Astrocyte (in vitro differentiated cells and primary cell): Measurements from ENCODE around the gene FLOT2. TPM values are rescaled to one million over a fixed set of nuclear protein-coding genes. Genes with fewer than 3 reads are reported as not detected.

Source experiments
- DNase-seq: peaks from one replicate; pipeline ENCODE4 v3.0.0-alpha.2; 2010; ENCODE audit warnings: low read depth
- FAIRE-seq: peaks from 2 replicates; lab custom pipeline; 2011; peaks lifted over from hg19 to GRCh38; lab: Jason Lieb, UNC
- H2AFZ ChIP-seq: 2 replicates; pipeline ENCODE4 v1.6.0; 2012; ENCODE audit warnings: low read depth, low read length, inconsistent platforms
- H3K27ac ChIP-seq: 2 replicates; pipeline ENCODE4 v1.5.1; 2011; ENCODE audit warnings: low read depth, low read length, inconsistent platforms
- H3K27me3 ChIP-seq: 2 replicates; pipeline ENCODE4 v1.6.0; 2011; ENCODE audit warnings: low read length, inconsistent platforms; ENCODE audit not compliant: insufficient read depth
- H3K36me3 ChIP-seq: 2 replicates; pipeline ENCODE4 v1.5.1; 2011; ENCODE audit warnings: low read length, inconsistent platforms; ENCODE audit not compliant: insufficient read depth
- H3K4me1 ChIP-seq: 2 replicates; pipeline ENCODE4 v1.5.1; 2011; ENCODE audit warnings: low read length, inconsistent platforms; ENCODE audit not compliant: insufficient read depth
- H3K4me2 ChIP-seq: 2 replicates; pipeline ENCODE4 v1.6.0; 2012; ENCODE audit warnings: low read length, inconsistent platforms
- H3K4me3 ChIP-seq: 2 replicates; pipeline ENCODE4 v1.5.1; 2011; ENCODE audit warnings: low read depth, mild to moderate bottlenecking, low read length, inconsistent platforms; ENCODE audit not compliant: insufficient read depth
- H3K79me2 ChIP-seq: 2 replicates; pipeline ENCODE4 v1.6.0; 2012; ENCODE audit warnings: mild to moderate bottlenecking, low read length, inconsistent platforms; ENCODE audit not compliant: insufficient read depth
- H3K9ac ChIP-seq: 2 replicates; pipeline ENCODE4 v1.6.0; 2012; ENCODE audit warnings: mild to moderate bottlenecking, low read length, inconsistent platforms
- H3K9me3 ChIP-seq: 2 replicates; pipeline ENCODE4 v1.5.1; 2012; ENCODE audit warnings: low read depth, mild to moderate bottlenecking, low read length, inconsistent platforms; ENCODE audit not compliant: insufficient read depth
- H4K20me1 ChIP-seq: 2 replicates; pipeline ENCODE4 v1.6.0; 2012; ENCODE audit warnings: low read length, inconsistent platforms; ENCODE audit not compliant: insufficient read depth
- H3K27ac Mint-ChIP-seq: one replicate; pipeline ENCODE4 v1.8.0; 2021; ENCODE audit warnings: mild to moderate bottlenecking, mixed read lengths; ENCODE audit not compliant: unreplicated experiment
- H3K27me3 Mint-ChIP-seq: one replicate; pipeline ENCODE4 v1.8.0; 2021; ENCODE audit warnings: low read depth, mixed read lengths; ENCODE audit not compliant: unreplicated experiment
- H3K36me3 Mint-ChIP-seq: one replicate; pipeline ENCODE4 v1.8.0; 2021; ENCODE audit warnings: low read depth, mixed read lengths; ENCODE audit not compliant: unreplicated experiment
- H3K4me1 Mint-ChIP-seq: one replicate; pipeline ENCODE4 v1.8.0; 2021; ENCODE audit warnings: low read depth, mixed read lengths; ENCODE audit not compliant: unreplicated experiment
- H3K4me3 Mint-ChIP-seq: one replicate; pipeline ENCODE4 v1.8.0; 2021; ENCODE audit warnings: mild to moderate bottlenecking, moderate library complexity, mixed read lengths; ENCODE audit not compliant: unreplicated experiment
- H3K9me3 Mint-ChIP-seq: one replicate; pipeline ENCODE4 v1.8.0; 2021; ENCODE audit warnings: mild to moderate bottlenecking, mixed read lengths; ENCODE audit not compliant: unreplicated experiment
- CTCF ChIP-seq: IDR thresholded peaks from 2 replicates; pipeline ENCODE4 v1.5.1; 2011; ENCODE audit warnings: low read depth, mild to moderate bottlenecking, inconsistent platforms, low read length, moderate library complexity; ENCODE audit not compliant: insufficient read depth
- EZH2 ChIP-seq: IDR thresholded peaks from 2 replicates; pipeline ENCODE4 v1.6.1; 2012; ENCODE audit warnings: mild to moderate bottlenecking, low read length, inconsistent platforms; ENCODE audit not compliant: insufficient read depth
- total RNA-seq: library from RNA; stranded (reverse); gene quantifications from 2 replicates; pipeline ENCODE4 v1.2.1, GENCODE V29; 2021

Gene FLOT2
- total RNA-seq, 1 donor from 2014 or later = 84.4 TPM

- H3K9me3 Mint-ChIP-seq = no peaks in the 10 kb centered on the region
- peak overlapping the region; percentile 92 for H3K4me2 ChIP-seq
- peaks cover 17% of the 10 kb centered on the region for H3K79me2 ChIP-seq
- peak overlapping the region; percentile 98 for H2AFZ ChIP-seq
- peaks cover 5% of the 10 kb centered on the region for H3K4me1 ChIP-seq
- peak overlapping the region; percentile 89 for H3K4me3 ChIP-seq
- no peaks in the 10 kb centered on the region for H3K27me3 ChIP-seq
- H3K36me3 ChIP-seq = peaks cover 10% of the 10 kb centered on the region
- H3K27me3 Mint-ChIP-seq = no peaks in the 10 kb centered on the region
- no peaks in the 10 kb centered on the region for H3K9me3 ChIP-seq
- no peaks in the 10 kb centered on the region for H4K20me1 ChIP-seq
- no peak for DNase-seq
- peaks cover 15% of the 10 kb centered on the region for H3K36me3 Mint-ChIP-seq
- H3K4me3 Mint-ChIP-seq = peak overlapping the region; percentile 95
- peak overlapping the region; percentile 68 for H3K27ac ChIP-seq
- peak overlapping the region; percentile 91 for H3K27ac Mint-ChIP-seq
- no peaks in the 10 kb centered on the region for H3K4me1 Mint-ChIP-seq
- TF ChIP-seq EZH2 (no peak), CTCF (no peak)
- FAIRE-seq = no peak
- peak overlapping the region; percentile 93 for H3K9ac ChIP-seq
Measured at GRCh38 chr17:28855336-28855679, 42.2 kb downstream of the FLOT2 start.

- H3K79me2 ChIP-seq = peaks cover 17% of the 10 kb centered on the region
- no peaks in the 10 kb centered on the region for H3K9me3 Mint-ChIP-seq
Measured at GRCh38 chr17:28854457-28855335, 42.8 kb downstream of the FLOT2 start, which contains the start of gene ERAL1. Gene ERAL1, plus strand, starts transcription at chr17:28855016. Its CDS starts 19 bp downstream, at chr17:28855035.

More at GRCh38 chr17:28854457-28855335, 42.8 kb downstream of the FLOT2 start, which contains the start of gene ERAL1:
- Histone ChIP-seq H4K20me1 (no peaks in the 10 kb centered on the region), H3K4me2 (peak within 1 kb of the TSS; percentile 92), H3K27ac (peak within 1 kb of the TSS; percentile 68), H3K9me3 (no peaks in the 10 kb centered on the region), H3K36me3 (peaks cover 9% of the 10 kb centered on the region), H3K4me1 (peaks cover 5% of the 10 kb centered on the region), H2AFZ (peak within 1 kb of the TSS; percentile 98), H3K27me3 (no peaks in the 10 kb centered on the region), H3K9ac (peak within 1 kb of the TSS; percentile 93), H3K4me3 (peak within 1 kb of the TSS; percentile 89)
- Mint-ChIP-seq H3K27ac (peak within 1 kb of the TSS; percentile 91), H3K4me3 (peak within 1 kb of the TSS; percentile 95), H3K27me3 (no peaks in the 10 kb centered on the region), H3K36me3 (peaks cover 15% of the 10 kb centered on the region), H3K4me1 (no peaks in the 10 kb centered on the region)
- peak; percentile 78 for DNase-seq
- TF ChIP-seq EZH2 = no peak
- no peak for TF ChIP-seq CTCF
- no peak for FAIRE-seq
